ENCODE measurements around the gene TMEFF2.

The TMEFF2 gene

DNA sequence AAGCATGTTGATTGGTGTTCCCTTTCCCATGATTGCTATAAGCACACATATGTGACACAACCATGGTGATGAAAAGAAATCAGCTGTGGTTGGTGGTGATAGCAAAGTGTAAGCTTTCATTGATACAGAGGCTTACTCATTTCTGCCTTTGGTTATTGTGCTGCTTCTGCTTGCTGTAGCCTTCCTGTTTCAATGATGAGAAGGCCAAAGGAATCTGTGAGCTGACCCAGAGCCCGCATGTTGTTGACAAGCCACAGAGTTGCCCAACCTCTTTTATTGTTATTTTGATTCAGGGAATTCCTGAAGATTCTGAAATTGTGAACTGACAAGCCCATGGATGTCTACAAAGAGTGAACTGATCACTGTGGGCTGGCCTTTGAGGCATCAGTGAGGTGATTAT is 164.4 kb downstream of the TMEFF2 start:
- Histone ChIP-seq H3K18ac (ENCODE audit: low read length) (no peak overlapping the region), H3K9me3 (replicated peaks in 1 of 2; ENCODE audit: control insufficient read depth in 2 of 2, insufficient read depth in 1 of 2, low read depth in 1 of 2, low read length in 2 of 2) (no peaks in the 10 kb centered on the region), H3K27me3 (ENCODE audit: control insufficient read depth in 3 of 3, insufficient read depth in 3 of 3, low read depth in 1 of 3, low read length in 3 of 3) (no peaks in the 10 kb centered on the region), H2AK5ac (ENCODE audit: low read depth, low read length) (no peak overlapping the region), H2AFZ (ENCODE audit: low read length) (no peak overlapping the region), H3K14ac (ENCODE audit: low read length) (no peak overlapping the region), H2BK5ac (ENCODE audit: low read length) (no peak overlapping the region), H3K4me1 (ENCODE audit: control insufficient read depth in 2 of 2, insufficient read depth in 1 of 2, low read depth in 1 of 2, low read length in 2 of 2) (peaks cover 0 to 10% of the 10 kb centered on the region in 2 donors), H4K91ac (ENCODE audit: low read depth, low read length, poor library complexity) (no peak overlapping the region), H3K4ac (ENCODE audit: low read length) (no peak overlapping the region), H3K79me1 (ENCODE audit: low read depth, low read length) (no peaks in the 10 kb centered on the region), H3K4me3 (ENCODE audit: low read length in 2 of 2) (no peak overlapping the region), H3K23ac (ENCODE audit: low read depth, low read length, poor library complexity) (no peak overlapping the region), H3K27ac (replicated peaks; ENCODE audit: low read length) (no peak overlapping the region), H4K8ac (ENCODE audit: low read depth, low read length) (no peak overlapping the region), H3K36me3 (replicated peaks in 1 of 2; ENCODE audit: control insufficient read depth in 2 of 2, insufficient read depth in 2 of 2, low read length in 2 of 2) (no peaks in the 10 kb centered on the region), H3K4me2 (ENCODE audit: insufficient read depth, low read length, poor library complexity, severe bottlenecking) (no peak overlapping the region), H2BK15ac (ENCODE audit: low read length) (no peak overlapping the region), H3K9ac (ENCODE audit: low read depth, low read length, poor library complexity) (no peak overlapping the region), H2BK12ac (ENCODE audit: low read length) (no peak overlapping the region), H2BK120ac (ENCODE audit: low read depth, low read length) (no peak overlapping the region)
- no CpG with 5 or more reads among the region's 1 CpG for WGBS, 2 donors (ENCODE audit: extremely low coverage in 2 of 2, insufficient read length in 2 of 2, insufficient replicate concordance in 1 of 2)
- DNase-seq (ENCODE audit: low spot score), result no peak

DNA sequence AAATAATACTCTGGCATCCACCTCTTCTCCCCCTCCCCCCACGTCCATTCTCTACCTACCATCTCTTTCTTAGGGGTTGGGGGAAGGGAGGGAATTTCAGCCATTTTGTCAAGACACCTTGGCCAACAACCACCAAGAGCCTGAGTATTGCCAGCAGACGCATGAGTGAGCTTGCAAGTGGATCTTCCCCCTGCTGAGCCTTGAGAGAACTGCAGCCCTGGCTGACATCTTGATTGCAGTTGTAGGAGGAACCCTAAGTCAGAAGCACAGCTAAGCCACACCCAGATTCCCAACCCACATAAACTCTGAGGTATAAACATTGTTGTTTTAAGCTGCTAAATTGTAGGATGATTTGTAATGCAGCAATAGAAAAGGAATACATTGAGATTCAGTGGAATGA is 165.6 kb downstream of the TMEFF2 start:
- Histone ChIP-seq H2AFZ (ENCODE audit: low read length) (no peak overlapping the region), H3K14ac (ENCODE audit: low read length) (no peak overlapping the region), H2AK5ac (ENCODE audit: low read depth, low read length) (no peak overlapping the region), H4K8ac (ENCODE audit: low read depth, low read length) (no peak overlapping the region), H3K18ac (ENCODE audit: low read length) (no peak overlapping the region), H3K4me3 (ENCODE audit: low read length in 2 of 2) (no peak overlapping the region), H3K4ac (ENCODE audit: low read length) (no peak overlapping the region), H3K27me3 (ENCODE audit: control insufficient read depth in 3 of 3, insufficient read depth in 3 of 3, low read depth in 1 of 3, low read length in 3 of 3) (no peaks in the 10 kb centered on the region), H2BK120ac (ENCODE audit: low read depth, low read length) (no peak overlapping the region), H3K4me1 (ENCODE audit: control insufficient read depth in 2 of 2, insufficient read depth in 1 of 2, low read depth in 1 of 2, low read length in 2 of 2) (peaks cover 1 to 10% of the 10 kb centered on the region in 2 donors), H3K27ac (replicated peaks; ENCODE audit: low read length) (no peak overlapping the region), H3K9me3 (replicated peaks in 1 of 2; ENCODE audit: control insufficient read depth in 2 of 2, insufficient read depth in 1 of 2, low read depth in 1 of 2, low read length in 2 of 2) (no peaks in the 10 kb centered on the region), H3K36me3 (replicated peaks in 1 of 2; ENCODE audit: control insufficient read depth in 2 of 2, insufficient read depth in 2 of 2, low read length in 2 of 2) (no peaks in the 10 kb centered on the region), H3K79me1 (ENCODE audit: low read depth, low read length) (no peaks in the 10 kb centered on the region), H2BK15ac (ENCODE audit: low read length) (no peak overlapping the region), H3K9ac (ENCODE audit: low read depth, low read length, poor library complexity) (no peak overlapping the region), H2BK12ac (ENCODE audit: low read length) (no peak overlapping the region), H4K91ac (ENCODE audit: low read depth, low read length, poor library complexity) (no peak overlapping the region), H3K23ac (ENCODE audit: low read depth, low read length, poor library complexity) (no peak overlapping the region), H3K4me2 (ENCODE audit: insufficient read depth, low read length, poor library complexity, severe bottlenecking) (no peak overlapping the region), H2BK5ac (ENCODE audit: low read length) (no peak overlapping the region)
- WGBS, 2 donors (ENCODE audit: extremely low coverage in 2 of 2, insufficient read length in 2 of 2, insufficient replicate concordance in 1 of 2), result no CpG with 5 or more reads among the region's 2 CpGs
- no peak for DNase-seq (ENCODE audit: low spot score)

DNA sequence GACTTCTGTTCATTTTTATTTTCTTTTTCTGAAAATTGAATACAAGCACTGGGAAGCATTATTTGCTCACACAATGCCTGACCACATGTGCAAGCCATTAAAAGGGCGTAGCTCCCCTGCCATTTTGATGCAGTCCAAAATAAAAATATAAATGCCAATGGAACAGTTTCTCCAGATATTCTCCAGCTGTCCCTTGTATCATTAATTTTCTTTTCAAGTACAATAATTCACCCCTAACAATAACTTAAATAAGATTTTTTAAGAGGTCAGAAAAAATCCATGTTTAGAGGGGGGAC is 168.0 kb downstream of the TMEFF2 start:
- Histone ChIP-seq H3K27ac (replicated peaks; ENCODE audit: low read length) (no peak overlapping the region), H3K36me3 (replicated peaks in 1 of 2; ENCODE audit: control insufficient read depth in 2 of 2, insufficient read depth in 2 of 2, low read length in 2 of 2) (no peaks in the 10 kb centered on the region), H3K9ac (ENCODE audit: low read depth, low read length, poor library complexity) (no peak overlapping the region), H3K14ac (ENCODE audit: low read length) (no peak overlapping the region), H3K79me1 (ENCODE audit: low read depth, low read length) (no peaks in the 10 kb centered on the region), H2BK15ac (ENCODE audit: low read length) (no peak overlapping the region), H4K91ac (ENCODE audit: low read depth, low read length, poor library complexity) (no peak overlapping the region), H3K27me3 (ENCODE audit: control insufficient read depth in 3 of 3, insufficient read depth in 3 of 3, low read depth in 1 of 3, low read length in 3 of 3) (no peaks in the 10 kb centered on the region), H2BK12ac (ENCODE audit: low read length) (no peak overlapping the region), H3K4me1 (ENCODE audit: control insufficient read depth in 2 of 2, insufficient read depth in 1 of 2, low read depth in 1 of 2, low read length in 2 of 2) (peaks cover 1 to 10% of the 10 kb centered on the region in 2 donors), H3K4ac (ENCODE audit: low read length) (no peak overlapping the region), H3K23ac (ENCODE audit: low read depth, low read length, poor library complexity) (no peak overlapping the region), H3K4me3 (ENCODE audit: low read length in 2 of 2) (no peak overlapping the region), H3K4me2 (ENCODE audit: insufficient read depth, low read length, poor library complexity, severe bottlenecking) (no peak overlapping the region), H2AFZ (ENCODE audit: low read length) (peak overlapping the region; percentile 69), H2AK5ac (ENCODE audit: low read depth, low read length) (no peak overlapping the region), H2BK5ac (ENCODE audit: low read length) (no peak overlapping the region), H3K18ac (ENCODE audit: low read length) (no peak overlapping the region), H3K9me3 (replicated peaks in 1 of 2; ENCODE audit: control insufficient read depth in 2 of 2, insufficient read depth in 1 of 2, low read depth in 1 of 2, low read length in 2 of 2) (no peaks in the 10 kb centered on the region), H4K8ac (ENCODE audit: low read depth, low read length) (no peak overlapping the region), H2BK120ac (ENCODE audit: low read depth, low read length) (no peak overlapping the region)
- no peak for DNase-seq (ENCODE audit: low spot score)
- WGBS, 2 donors (ENCODE audit: extremely low coverage in 2 of 2, insufficient read length in 2 of 2, insufficient replicate concordance in 1 of 2), result no CpG with 5 or more reads among the region's 1 CpG

DNA sequence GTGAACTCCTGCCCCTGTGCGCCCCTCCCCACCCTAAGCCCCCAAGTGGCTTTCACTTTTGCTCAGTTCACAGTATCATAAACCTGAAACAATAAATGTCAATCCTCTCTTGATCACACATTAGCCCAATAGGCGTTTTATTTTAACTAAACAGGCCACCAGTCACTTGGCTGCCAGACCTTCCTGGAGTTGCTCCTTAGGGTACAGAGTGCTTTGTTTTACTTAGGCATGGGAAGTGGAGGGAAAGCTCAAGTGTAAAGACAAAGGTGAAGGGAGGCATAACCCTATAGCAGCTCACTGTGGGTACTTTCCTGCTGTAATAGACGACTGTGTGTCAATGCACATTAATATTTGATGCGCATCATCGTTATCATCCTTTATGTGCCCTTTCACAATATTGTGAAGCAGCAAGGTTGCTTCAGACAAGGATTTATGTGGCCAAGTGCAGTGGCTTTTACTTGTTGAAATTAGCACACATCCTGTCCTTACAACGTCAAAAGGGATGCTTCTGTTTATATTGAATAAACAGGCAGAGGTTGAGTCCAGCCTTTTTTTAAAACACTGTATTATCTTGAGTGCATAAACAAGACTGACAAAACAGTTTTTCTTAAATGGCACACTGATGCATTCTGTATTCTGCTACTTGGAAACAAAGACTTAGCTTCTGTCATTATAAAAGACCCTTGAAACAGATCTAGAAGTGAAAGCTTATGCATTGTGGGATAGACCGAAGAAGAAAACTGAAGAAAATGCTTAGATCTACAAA is 168.5 kb downstream of the TMEFF2 start:
- H3K79me1 ChIP-seq (ENCODE audit: low read depth, low read length), result no peaks in the 10 kb centered on the region
- no peak overlapping the region for H2BK120ac ChIP-seq (ENCODE audit: low read depth, low read length)
- no peak overlapping the region for H3K14ac ChIP-seq (ENCODE audit: low read length)
- WGBS, 2 donors (ENCODE audit: extremely low coverage in 2 of 2, insufficient read length in 2 of 2, insufficient replicate concordance in 1 of 2), result no CpG with 5 or more reads among the region's 7 CpGs
- no peak overlapping the region for H3K9ac ChIP-seq (ENCODE audit: low read depth, low read length, poor library complexity)
- H3K36me3 ChIP-seq (replicated peaks in 1 of 2; ENCODE audit: control insufficient read depth in 2 of 2, insufficient read depth in 2 of 2, low read length in 2 of 2), result no peaks in the 10 kb centered on the region
- H4K8ac ChIP-seq (ENCODE audit: low read depth, low read length), result no peak overlapping the region
- DNase-seq (ENCODE audit: low spot score), result no peak
- H3K27ac ChIP-seq (replicated peaks; ENCODE audit: low read length), result no peak overlapping the region
- no peak overlapping the region for H2BK15ac ChIP-seq (ENCODE audit: low read length)
- no peaks in the 10 kb centered on the region for H3K9me3 ChIP-seq (replicated peaks in 1 of 2; ENCODE audit: control insufficient read depth in 2 of 2, insufficient read depth in 1 of 2, low read depth in 1 of 2, low read length in 2 of 2)
- no peak overlapping the region for H3K18ac ChIP-seq (ENCODE audit: low read length)
- H4K91ac ChIP-seq (ENCODE audit: low read depth, low read length, poor library complexity), result no peak overlapping the region
- no peak overlapping the region for H3K4me3 ChIP-seq (ENCODE audit: low read length in 2 of 2)
- peak overlapping the region; percentile 69 for H2AFZ ChIP-seq (ENCODE audit: low read length)
- no peak overlapping the region for H3K4me2 ChIP-seq (ENCODE audit: insufficient read depth, low read length, poor library complexity, severe bottlenecking)
- H3K27me3 ChIP-seq (ENCODE audit: control insufficient read depth in 3 of 3, insufficient read depth in 3 of 3, low read depth in 1 of 3, low read length in 3 of 3), result no peaks in the 10 kb centered on the region
- no peak overlapping the region for H3K23ac ChIP-seq (ENCODE audit: low read depth, low read length, poor library complexity)
- no peak overlapping the region for H3K4ac ChIP-seq (ENCODE audit: low read length)
- no peak overlapping the region for H2BK5ac ChIP-seq (ENCODE audit: low read length)
- no peak overlapping the region for H2AK5ac ChIP-seq (ENCODE audit: low read depth, low read length)
- H2BK12ac ChIP-seq (ENCODE audit: low read length), result no peak overlapping the region
- peaks cover 1 to 10% of the 10 kb centered on the region in 2 donors for H3K4me1 ChIP-seq (ENCODE audit: control insufficient read depth in 2 of 2, insufficient read depth in 1 of 2, low read depth in 1 of 2, low read length in 2 of 2)

Data from neuronal stem cell (in vitro differentiated cells).